NCI-H2029 (cell line): ENCODE data around the gene SEL1L3.

Source experiments
- DNase-seq: peaks from one replicate; lab custom pipeline; 2025; lab: John Stamatoyannopoulos, UW

Gene SEL1L3

GRCh38 chr4:25817059-25817681 is 45.6 kb downstream of the SEL1L3 start:
- no peak for DNase-seq

- no peak for DNase-seq
Observed at GRCh38 chr4:25816591-25817058, 46.2 kb downstream of the SEL1L3 start.

GRCh38 chr4:25815586-25815985 is 47.2 kb downstream of the SEL1L3 start:
- DNase-seq, result no peak

- DNase-seq, result no peak
Observed at GRCh38 chr4:25814301-25815136, 48.3 kb downstream of the SEL1L3 start.

GRCh38 chr4:25813448-25814106 is 49.2 kb downstream of the SEL1L3 start:
- peak; percentile 46 for DNase-seq

- no peak for DNase-seq
Observed at GRCh38 chr4:25811841-25812240, 50.9 kb downstream of the SEL1L3 start.

- DNase-seq, result no peak
Observed at GRCh38 chr4:25811374-25811690, 51.5 kb downstream of the SEL1L3 start.

- DNase-seq, result no peak
Observed at GRCh38 chr4:25810461-25811373, 52.1 kb downstream of the SEL1L3 start.

GRCh38 chr4:25809996-25810395 is 52.8 kb downstream of the SEL1L3 start:
- DNase-seq, result no peak

- DNase-seq, result no peak
Observed at GRCh38 chr4:25807102-25807728, 55.6 kb downstream of the SEL1L3 start.

- no peak for DNase-seq
Observed at GRCh38 chr4:25805255-25805860, 57.4 kb downstream of the SEL1L3 start.

- no peak for DNase-seq
Observed at GRCh38 chr4:25803720-25804225, 59.0 kb downstream of the SEL1L3 start.

- no peak for DNase-seq
Observed at GRCh38 chr4:25801594-25801993, 61.2 kb downstream of the SEL1L3 start.

- no peak for DNase-seq
Observed at GRCh38 chr4:25800245-25800644, 62.5 kb downstream of the SEL1L3 start.

GRCh38 chr4:25799522-25799921 is 63.3 kb downstream of the SEL1L3 start:
- DNase-seq, result no peak

- DNase-seq, result no peak
Observed at GRCh38 chr4:25797136-25797535, 65.7 kb downstream of the SEL1L3 start.

GRCh38 chr4:25795566-25796454 is 67.0 kb downstream of the SEL1L3 start:
- DNase-seq, result no peak

- no peak for DNase-seq
Observed at GRCh38 chr4:25795091-25795490, 67.7 kb downstream of the SEL1L3 start.

GRCh38 chr4:25792876-25793275 is 69.9 kb downstream of the SEL1L3 start:
- DNase-seq, result no peak
